Epithelial cell of esophagus (primary cell): ENCODE results near the gene IMPG2.

Experiments
- DNase-seq: peaks from one replicate; pipeline ENCODE4 v3.0.0; 2010; ENCODE audit warnings: low read depth
- H3K4me3 ChIP-seq: 2 replicates; pipeline ENCODE4 v1.5.1; 2011; ENCODE audit warnings: mild to moderate bottlenecking, low read length, control low read depth
- CTCF ChIP-seq: IDR thresholded peaks from 2 replicates; pipeline ENCODE4 v1.5.1; 2011; ENCODE audit warnings: low read depth, mild to moderate bottlenecking, low read length, control low read depth, inconsistent platforms; ENCODE audit not compliant: insufficient read depth; ENCODE audit errors: missing control alignments

Gene IMPG2

DNA sequence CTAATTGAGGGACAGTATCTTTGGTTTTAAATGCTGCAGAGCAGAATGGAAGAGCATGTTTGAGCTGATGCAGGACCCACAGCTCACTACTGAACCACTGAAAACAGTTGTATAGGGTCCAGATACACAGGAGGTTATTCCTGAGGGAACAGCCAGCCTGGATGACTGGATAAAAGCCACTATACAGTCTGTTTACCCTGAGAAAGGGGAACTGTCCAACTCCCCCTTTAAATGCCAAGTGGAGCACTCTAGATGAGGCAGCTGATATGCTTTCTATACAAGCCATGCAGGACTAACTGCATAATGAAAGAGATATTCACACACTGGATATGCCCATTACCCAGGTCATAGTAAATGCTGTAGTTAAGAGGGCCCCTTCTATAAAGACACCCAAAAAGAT, 138.6 kb downstream of the IMPG2 start:
- H3K4me3 ChIP-seq, result no peak overlapping the region
- no peak for DNase-seq
- TF ChIP-seq CTCF, result no peak

GRCh38 chr3:101179637-101180036, 140.7 kb downstream of the IMPG2 start:
- no peak overlapping the region for H3K4me3 ChIP-seq
- TF ChIP-seq CTCF, result no peak
- peak; percentile 49 for DNase-seq

- TF ChIP-seq CTCF, result no peak
- no peak overlapping the region for H3K4me3 ChIP-seq
- no peak for DNase-seq
Measured at GRCh38 chr3:101177577-101177976, 142.8 kb downstream of the IMPG2 start.
